ENCODE measurements around the gene CAMK1D. TPM values are rescaled to one million over a fixed set of nuclear protein-coding genes. Genes with fewer than 3 reads are reported as not detected.

CAMK1D gene
- total RNA-seq, 1 donor from 2014 or later, result 16.5 TPM

DNA sequence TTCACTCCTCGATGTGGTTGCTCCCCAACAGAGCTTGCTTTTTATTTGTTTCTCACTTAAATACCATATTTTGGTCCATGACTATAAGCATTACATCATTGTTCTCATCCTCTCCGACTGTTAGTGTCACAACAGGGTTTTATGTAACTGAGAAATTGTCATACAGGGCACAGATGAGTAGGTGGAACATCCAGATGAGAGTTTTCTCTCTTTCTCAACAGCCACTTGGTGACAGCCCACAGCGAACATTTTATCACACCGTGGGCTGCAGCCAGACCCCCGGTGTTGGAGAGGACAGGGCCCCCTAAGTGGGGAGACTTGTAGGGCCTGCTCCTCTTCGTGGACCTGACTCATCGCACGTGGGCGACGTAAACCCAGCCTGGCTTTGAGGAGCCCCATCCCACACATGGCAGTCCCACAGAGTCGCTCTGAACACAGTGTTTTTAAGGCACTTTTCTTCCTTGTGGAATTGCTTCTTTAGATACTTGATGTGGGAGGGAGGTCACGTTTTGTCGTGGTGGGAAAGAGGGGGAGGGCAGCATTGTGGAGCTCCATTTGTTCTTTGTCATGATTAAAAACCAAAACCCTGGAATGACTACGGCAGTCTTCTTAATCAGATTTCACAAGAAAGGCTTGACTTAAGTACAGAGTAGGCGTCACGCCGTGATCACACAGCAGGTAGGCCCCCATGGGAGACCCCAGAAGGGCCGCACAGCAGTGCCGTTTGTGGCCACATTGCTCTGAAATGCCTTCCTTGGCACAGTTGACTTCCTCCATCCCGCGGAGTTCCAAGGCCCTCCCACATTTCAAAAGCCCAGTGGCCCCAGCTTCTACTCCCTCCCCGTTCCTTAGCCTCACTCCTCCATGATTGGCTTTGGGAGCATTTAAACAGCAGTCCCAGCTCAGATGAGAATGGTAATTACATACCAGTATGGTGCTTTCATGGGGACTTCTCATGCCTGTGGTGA, 431.6 kb downstream of the CAMK1D start:
- no peak for DNase-seq (ENCODE audit: low spot score)

DNA sequence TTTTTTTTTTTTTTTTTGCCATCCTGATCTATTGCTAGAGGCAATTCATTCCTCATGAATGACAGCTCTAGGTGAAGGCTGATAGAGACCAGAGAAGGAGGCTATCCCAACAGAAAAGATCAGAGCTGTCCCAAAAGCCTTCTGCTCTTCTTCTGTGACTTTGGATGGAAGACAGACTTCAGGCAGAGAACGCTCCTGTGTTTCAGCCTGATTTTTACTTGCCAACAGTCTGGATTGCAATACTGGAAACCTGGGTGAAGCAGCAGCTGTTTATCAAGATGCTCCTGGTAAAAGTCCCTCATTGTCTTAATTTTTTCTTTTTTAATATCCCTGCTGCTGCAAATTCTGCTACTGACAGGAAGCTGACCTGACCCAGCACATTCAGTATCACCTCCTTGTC, 432.6 kb downstream of the CAMK1D start:
- DNase-seq (ENCODE audit: low spot score), result no peak

GRCh38 chr10:12782537-12782936, 433.2 kb downstream of the CAMK1D start:
- DNase-seq (ENCODE audit: low spot score), result no peak

GRCh38 chr10:12783293-12783692, 433.9 kb downstream of the CAMK1D start:
- DNase-seq (ENCODE audit: low spot score), result no peak

GRCh38 chr10:12784646-12785045, 435.3 kb downstream of the CAMK1D start:
- no peak for DNase-seq (ENCODE audit: low spot score)

- no peak for DNase-seq (ENCODE audit: low spot score)
Measured at GRCh38 chr10:12785415-12785831, 436.1 kb downstream of the CAMK1D start.

- no peak for DNase-seq (ENCODE audit: low spot score)
Measured at GRCh38 chr10:12787297-12787696, 437.9 kb downstream of the CAMK1D start.

DNA sequence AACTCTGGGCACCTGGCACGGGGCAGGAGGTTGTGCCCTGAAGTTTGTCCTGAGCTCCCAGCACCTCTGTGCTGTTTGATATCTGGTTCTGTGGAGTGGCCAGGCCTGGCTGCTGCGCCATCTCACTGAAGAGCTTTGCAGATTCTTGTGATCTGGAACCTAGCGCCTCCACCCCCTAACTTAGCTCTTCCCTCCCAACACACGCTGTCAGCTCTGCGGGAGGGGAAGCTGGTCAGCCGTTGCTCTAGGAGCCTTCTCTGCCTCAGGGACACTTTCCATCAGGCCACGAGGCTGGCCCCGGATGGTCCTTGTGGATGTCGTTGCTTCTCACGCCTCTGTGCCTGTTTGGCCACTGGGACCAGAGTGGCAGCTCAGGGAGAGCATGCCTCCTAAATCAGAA, 438.9 kb downstream of the CAMK1D start:
- no peak for DNase-seq (ENCODE audit: low spot score)

- no peak for DNase-seq (ENCODE audit: low spot score)
Measured at GRCh38 chr10:12790270-12790669, 440.9 kb downstream of the CAMK1D start.

GRCh38 chr10:12791728-12792127, 442.4 kb downstream of the CAMK1D start:
- DNase-seq (ENCODE audit: low spot score), result no peak

DNA sequence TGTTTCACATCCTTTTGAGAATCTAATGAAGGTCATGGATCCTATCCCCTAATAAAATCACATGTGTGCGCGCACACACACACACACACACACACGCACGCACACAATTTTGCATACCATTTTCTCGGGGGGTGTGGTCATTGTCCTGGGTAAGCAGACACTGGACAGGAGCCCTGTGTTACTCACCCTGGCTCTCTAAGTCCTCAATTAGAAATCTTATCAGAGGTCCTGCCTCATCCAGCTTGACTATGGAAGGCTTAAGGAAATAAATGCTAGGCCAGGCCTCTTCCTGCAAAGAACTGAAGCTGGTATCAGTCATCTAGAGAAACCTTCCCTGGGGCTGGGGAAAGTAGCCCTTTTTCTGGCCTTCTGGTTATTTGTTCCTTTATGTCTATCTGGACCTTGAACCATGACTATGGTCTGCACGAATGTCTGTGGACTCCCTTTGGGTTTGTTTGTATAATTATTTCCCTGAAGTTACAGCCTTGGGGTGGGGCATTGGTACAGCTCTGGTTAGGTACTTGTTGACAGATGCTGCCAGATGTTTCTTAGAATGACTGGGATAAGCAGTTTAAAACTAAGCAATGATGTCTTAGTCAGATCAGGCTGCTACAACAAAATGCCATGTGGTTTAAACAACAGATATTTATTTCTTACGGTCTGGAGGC, 443.7 kb downstream of the CAMK1D start:
- DNase-seq (ENCODE audit: low spot score), result no peak

DNA sequence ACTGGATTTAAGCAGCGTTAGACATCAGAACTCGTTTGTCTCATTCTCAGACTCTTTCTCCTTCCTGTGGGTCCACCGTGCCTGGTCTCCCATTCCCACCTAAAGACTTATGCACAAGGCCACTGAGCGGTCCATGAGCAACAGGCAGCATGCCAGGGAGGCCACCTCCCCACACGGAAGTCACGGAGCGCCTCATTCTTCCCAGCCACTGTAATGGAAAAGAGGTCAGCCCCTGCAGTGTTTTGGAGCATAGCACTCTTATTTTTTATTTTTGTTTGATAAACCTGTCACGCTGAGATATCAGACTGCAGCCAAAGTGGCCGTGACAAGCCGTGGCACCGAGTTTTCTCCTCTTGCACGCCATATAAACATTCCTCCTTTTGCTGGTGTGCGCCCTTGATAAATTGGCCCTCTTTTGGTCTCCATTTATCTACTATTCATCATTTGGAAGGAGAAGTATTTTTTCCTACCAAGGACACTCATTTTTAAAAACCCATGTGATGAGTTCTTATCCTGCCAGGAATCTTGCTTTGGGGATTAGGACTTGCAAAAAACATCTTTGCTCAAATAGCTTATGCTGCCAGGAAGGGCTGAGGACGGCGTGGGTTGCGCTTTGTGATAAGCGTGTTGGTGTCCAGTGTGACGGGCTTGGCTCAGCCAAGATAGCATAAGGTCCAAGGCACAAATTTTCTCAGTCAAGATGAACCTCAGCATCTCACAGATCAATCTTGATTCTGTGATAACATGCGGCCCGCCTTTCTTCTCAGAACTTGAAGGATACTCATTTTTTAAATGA, 446.2 kb downstream of the CAMK1D start:
- DNase-seq (ENCODE audit: low spot score), result no peak

DNA sequence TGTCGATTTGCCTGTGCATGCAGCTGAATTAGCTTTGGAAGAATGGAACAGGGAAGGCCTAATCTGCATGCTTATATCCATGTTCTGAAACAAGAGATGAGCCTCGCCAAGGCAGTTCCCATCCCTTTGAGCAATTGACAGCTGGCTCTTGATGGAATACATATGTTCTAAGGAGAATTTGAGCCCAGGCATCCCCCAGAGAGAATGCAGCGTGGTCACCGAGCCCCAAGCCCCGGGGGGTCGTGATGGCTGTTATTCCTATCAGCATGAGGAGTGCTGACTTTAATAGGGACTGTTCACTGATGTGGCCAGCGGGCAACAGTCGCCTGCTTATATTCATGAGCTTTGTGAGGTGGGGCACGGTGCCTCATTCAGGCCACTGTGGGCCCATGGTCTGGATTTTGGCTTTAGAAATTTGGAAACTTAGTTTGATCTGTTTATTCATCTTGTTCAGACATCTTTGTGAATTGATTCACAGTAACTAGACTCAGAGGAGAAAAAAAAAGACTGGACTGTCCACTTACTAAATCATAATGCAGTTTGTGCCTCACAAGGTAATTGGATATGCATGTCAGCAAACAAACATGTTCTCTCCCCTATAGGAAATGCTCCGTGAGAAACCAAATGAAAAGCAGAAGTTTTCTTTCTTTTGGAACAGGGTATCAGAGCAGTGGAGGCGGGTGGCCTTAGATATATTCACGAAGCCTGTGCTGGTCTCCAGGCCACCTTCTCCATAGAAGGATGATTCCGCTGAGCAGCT, 447.2 kb downstream of the CAMK1D start:
- no peak for DNase-seq (ENCODE audit: low spot score)

- no peak for DNase-seq (ENCODE audit: low spot score)
Measured at GRCh38 chr10:12797471-12798262, 448.3 kb downstream of the CAMK1D start.

DNA sequence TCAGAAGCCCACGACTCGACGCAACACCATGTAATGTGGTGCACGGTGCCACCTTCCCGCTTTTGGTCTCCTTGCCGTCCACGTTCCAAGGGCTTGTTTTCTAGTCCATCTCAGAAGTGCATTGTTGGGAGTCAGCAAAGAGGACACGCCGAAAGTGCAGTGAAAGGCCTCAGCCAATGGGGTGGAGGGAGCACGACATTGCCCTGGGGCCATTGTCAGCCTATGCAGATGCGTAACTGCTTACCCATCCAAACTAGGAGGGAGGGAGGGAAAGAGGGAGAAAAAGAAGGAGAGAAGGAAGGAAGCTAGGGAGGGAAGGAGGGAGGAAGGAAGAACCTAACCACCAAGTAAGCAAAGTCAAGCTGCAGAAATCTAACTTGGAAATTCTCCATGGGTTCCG, 449.8 kb downstream of the CAMK1D start:
- no peak for DNase-seq (ENCODE audit: low spot score)

GRCh38 chr10:12799714-12800113, 450.4 kb downstream of the CAMK1D start:
- DNase-seq (ENCODE audit: low spot score), result no peak

DNA sequence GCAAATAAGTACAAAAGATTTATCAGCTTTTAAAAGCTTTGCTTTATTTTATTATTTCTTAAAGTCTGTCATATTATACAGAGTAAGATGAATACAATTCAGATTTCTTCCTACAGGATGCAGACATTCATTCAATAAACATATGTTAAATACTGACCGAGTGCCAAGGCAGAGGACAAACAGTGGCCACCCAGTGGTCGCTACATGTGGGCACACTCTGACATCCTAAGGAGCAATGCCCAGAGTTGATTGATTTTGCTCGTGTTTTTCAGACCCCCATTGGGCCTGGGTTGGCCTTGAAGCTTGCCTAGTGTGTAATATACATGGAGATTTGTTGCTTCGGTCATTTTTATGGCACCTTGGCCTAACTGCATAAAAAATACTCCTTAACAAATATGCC, 451.0 kb downstream of the CAMK1D start:
- peak; percentile 30 for DNase-seq (ENCODE audit: low spot score)

DNA sequence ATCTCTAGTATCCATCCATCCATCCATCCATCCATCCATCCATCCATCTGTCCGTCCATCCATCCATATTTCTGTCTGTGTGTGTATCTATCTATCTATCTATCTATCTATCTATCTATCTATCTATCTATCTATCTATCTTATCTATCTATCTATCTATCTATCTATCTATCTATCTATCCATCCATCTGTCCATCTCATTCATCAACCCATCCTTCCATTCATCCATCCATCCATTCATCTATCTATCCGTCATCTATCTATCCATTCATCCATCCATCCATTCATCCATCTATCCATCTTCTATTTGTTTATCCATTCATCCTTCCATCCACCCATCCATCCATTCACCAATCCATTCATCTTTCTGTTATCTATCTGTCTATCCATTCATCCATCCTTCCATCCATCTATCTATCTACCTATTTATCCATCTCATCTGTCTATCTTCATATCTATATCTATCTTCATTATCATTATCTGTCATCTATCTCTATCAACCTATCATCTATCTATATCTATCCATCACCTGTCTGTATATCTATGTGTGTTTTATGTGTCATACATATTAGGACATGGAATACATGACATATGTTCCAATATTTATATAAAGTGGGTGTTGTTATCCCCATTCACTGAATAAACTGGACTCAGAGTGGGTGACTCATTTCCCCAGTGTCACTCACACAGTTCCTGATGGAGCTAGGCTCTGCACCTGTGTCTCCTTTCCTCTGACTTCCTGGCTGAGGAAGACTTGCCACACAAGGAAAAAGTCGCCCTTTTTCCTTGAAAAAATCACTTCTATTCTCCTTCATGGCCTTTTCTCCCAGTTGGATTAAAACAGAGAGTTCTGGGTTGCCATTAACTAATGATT, 452.1 kb downstream of the CAMK1D start:
- DNase-seq (ENCODE audit: low spot score), result no peak

DNA sequence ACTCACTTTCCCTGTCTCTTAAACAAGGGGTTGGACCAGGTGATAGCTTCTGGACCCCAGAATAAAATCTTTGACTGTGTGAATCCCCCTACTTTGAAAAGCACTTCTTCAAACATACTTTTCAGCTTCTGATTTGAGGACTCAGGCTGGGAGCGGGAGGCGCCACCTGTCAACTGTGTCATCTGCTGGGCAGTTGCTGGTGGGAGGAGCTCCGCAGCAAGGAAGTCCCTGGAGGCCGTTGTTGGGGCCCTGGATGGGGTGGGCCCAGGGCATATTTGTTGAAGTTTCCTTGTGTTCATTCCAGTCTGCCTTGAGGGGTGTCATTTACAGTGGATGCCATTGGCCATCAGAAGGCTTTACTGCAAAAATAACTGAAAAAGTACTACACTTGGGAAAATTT, 454.4 kb downstream of the CAMK1D start:
- peak; percentile 55 for DNase-seq (ENCODE audit: low spot score)
